Measurements from ENCODE around the gene SULT2B1.
"Not testable (repeated sequence)": the region's sequence is repeated elsewhere in the genome, so short reads cannot be mapped to it uniquely, and the experiment has no call there.

SULT2B1 gene

GRCh38 chr19:48551437-48552302, at the start of gene SULT2B1:
SULT2B1 (plus strand) TSS chr19:48552172; CDS start chr19:48552253, 81 bp downstream.
- DNase-seq: no peak

GRCh38 chr19:48502350-48503018, 49.5 kb upstream of the SULT2B1 start:
- DNase-seq: no peak

- no peak for DNase-seq
Observed at GRCh38 chr19:48506138-48506733, 45.7 kb upstream of the SULT2B1 start.

GRCh38 chr19:48507911-48508439, 44.0 kb upstream of the SULT2B1 start:
- no peak for DNase-seq

GRCh38 chr19:48508729-48509411, 43.1 kb upstream of the SULT2B1 start:
- no peak for DNase-seq

GRCh38 chr19:48509467-48510194, 42.3 kb upstream of the SULT2B1 start:
- peak in 14 of 56 donors; percentile 8 to 58 (median 32) for DNase-seq

- peak in 55 of 56 donors; percentile 30 to 89 (median 73) for DNase-seq
Observed at GRCh38 chr19:48510421-48511268, 41.3 kb upstream of the SULT2B1 start.

- peak in 4 of 56 donors; percentile 33 to 60 (median 50) for DNase-seq
Observed at GRCh38 chr19:48511321-48511731, 40.6 kb upstream of the SULT2B1 start.

GRCh38 chr19:48511800-48512503, 40.0 kb upstream of the SULT2B1 start, which contains the start of gene LMTK3:
LMTK3 (minus strand) TSS chr19:48511835; CDS start chr19:48511576, 259 bp downstream.
- DNase-seq: peak in 55 of 56 donors; percentile 23 to 94 (median 84)

- peak in 1 of 56 donors; percentile 26 for DNase-seq
Observed at GRCh38 chr19:48512504-48513288, 39.3 kb upstream of the SULT2B1 start.

- DNase-seq: peak in 55 of 56 donors; percentile 11 to 90 (median 72)
Observed at GRCh38 chr19:48513289-48514122, 38.5 kb upstream of the SULT2B1 start.

GRCh38 chr19:48514123-48514458, 37.9 kb upstream of the SULT2B1 start:
- peak in 1 of 56 donors; percentile 55 for DNase-seq

- no peak for DNase-seq
Observed at GRCh38 chr19:48516536-48516935, 35.4 kb upstream of the SULT2B1 start.

- DNase-seq: no peak
Observed at GRCh38 chr19:48518207-48518606, 33.8 kb upstream of the SULT2B1 start.

GRCh38 chr19:48519426-48519825, 32.5 kb upstream of the SULT2B1 start:
- DNase-seq: not testable (repeated sequence)

- no peak for DNase-seq
Observed at GRCh38 chr19:48520134-48520533, 31.8 kb upstream of the SULT2B1 start.

- DNase-seq: no peak
Observed at GRCh38 chr19:48524221-48524620, 27.8 kb upstream of the SULT2B1 start.
